ENCODE results near the gene PLA2G7.

- TF ChIP-seq, protein P1, sequence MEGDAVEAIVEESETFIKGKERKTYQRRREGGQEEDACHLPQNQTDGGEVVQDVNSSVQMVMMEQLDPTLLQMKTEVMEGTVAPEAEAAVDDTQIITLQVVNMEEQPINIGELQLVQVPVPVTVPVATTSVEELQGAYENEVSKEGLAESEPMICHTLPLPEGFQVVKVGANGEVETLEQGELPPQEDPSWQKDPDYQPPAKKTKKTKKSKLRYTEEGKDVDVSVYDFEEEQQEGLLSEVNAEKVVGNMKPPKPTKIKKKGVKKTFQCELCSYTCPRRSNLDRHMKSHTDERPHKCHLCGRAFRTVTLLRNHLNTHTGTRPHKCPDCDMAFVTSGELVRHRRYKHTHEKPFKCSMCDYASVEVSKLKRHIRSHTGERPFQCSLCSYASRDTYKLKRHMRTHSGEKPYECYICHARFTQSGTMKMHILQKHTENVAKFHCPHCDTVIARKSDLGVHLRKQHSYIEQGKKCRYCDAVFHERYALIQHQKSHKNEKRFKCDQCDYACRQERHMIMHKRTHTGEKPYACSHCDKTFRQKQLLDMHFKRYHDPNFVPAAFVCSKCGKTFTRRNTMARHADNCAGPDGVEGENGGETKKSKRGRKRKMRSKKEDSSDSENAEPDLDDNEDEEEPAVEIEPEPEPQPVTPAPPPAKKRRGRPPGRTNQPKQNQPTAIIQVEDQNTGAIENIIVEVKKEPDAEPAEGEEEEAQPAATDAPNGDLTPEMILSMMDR (IDR thresholded peaks at IDR 0.05) = no peak
- TF ChIP-seq POLR2A (IDR thresholded peaks at IDR 0.05) (no peak), EP300 (IDR thresholded peaks at IDR 0.05) (no peak)
Measured at GRCh38 chr6:46741910-46742309, 6.7 kb upstream of the PLA2G7 start.

Measured in ovary (tissue), 3 donors.